ENCODE results near the gene CSF2.
A peak's percentile ranks its signal among the peaks of the same experiment; 100 is the strongest.
"Not testable (repeated sequence)": the region's sequence is repeated elsewhere in the genome, so short reads cannot be mapped to it uniquely, and the experiment has no call there.

Gene CSF2

DNA sequence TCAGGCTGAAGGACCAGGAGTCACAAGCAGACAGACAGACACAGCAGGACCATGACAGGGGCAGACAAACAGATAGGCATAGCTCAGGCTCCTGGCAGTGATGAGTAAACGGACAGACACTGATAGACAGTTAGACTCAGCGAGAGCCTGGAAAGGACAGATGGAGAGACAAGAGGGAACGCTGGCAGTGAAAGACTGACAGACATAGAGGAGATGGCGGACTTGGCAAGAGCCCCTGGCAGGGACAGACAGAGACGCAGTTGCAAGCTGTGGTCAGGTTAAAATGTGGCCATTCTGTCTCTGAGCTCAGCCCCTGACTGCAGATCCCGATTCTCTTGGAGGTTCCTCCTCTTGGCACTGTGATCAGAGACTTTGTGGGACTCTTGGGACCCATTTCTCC lies 13.6 kb downstream of the CSF2 start:
- DNase-seq (ENCODE audit: low read depth, low spot score): no peak

- no peak for DNase-seq (ENCODE audit: low read depth, low spot score)
Observed at GRCh38 chr5:132087661-132088060, 14.1 kb downstream of the CSF2 start.

GRCh38 chr5:132089363-132089762 lies 15.8 kb downstream of the CSF2 start:
- DNase-seq (ENCODE audit: low read depth, low spot score): no peak

DNA sequence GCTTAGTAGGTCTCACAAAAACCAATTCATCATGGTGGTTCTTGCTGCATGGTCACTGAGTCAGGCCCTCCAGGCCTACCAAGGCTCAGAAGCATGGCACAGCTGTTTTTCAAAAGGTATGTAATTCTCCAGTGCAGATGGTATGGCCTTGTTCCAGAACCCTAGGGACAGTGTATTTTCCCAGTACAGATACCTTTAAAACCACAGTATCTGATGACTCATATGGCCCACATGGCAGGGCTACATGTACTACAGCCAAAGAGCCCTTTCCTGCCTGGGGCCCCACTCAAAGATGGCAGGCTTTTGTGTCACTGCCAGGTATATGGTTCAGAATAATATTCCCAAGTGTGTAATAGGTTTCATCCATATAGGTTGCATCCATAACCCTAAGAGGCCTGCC lies 16.5 kb downstream of the CSF2 start:
- DNase-seq (ENCODE audit: low read depth, low spot score): peak; percentile 59

GRCh38 chr5:132093271-132093670 lies 19.7 kb downstream of the CSF2 start:
- no peak for DNase-seq (ENCODE audit: low read depth, low spot score)

DNA sequence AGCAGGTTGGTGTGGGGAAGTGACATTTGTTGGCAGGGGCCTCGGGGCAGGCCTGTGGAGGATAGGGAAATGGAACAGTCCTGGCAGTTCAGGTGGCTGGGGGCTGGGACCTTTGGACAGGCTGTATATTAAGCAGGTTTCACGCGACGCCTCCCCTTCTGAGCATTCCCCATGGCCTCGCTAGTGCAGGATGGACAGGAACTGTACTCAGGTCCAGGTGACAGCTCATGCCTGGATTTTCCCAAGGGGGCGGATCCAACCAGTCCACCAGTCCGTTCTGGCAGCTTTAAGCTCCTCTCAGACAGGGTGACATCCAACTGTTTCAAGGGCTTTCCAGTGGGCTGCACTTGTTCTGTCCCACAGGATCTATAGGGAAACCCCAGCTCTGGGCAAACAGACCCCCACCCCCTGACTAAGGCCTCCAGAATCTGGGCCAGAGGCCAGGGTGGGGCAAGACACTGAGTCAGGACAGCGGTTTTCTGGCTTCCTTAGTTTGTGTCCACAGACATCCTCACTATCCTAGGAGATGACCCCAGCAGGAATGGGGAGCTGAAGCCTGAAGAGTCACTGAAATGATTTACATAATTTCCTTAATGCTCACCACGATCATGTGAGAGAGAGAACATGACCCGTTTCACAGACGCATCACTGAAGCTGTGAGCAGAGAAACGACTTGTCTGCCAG lies 20.9 kb downstream of the CSF2 start:
- no peak for DNase-seq (ENCODE audit: low read depth, low spot score)

DNA sequence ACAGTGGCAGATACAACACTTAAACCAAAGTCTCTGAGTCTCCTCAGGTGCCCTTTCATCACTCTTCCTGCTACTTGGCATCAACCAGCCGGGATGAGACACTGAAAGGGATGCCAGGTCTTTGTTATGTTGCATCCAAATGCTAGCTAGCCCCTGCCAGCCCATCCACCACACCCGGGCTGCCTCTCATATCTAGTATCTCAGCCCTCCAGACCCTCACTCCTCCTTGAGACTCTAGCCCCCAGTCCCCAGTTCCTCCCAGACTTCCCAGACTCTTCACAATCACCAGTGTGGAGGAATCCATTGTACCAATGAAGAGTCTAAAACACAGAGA lies 21.5 kb downstream of the CSF2 start:
- no peak for DNase-seq (ENCODE audit: low read depth, low spot score)

- no peak for DNase-seq (ENCODE audit: low read depth, low spot score)
Observed at GRCh38 chr5:132095424-132095972, 21.9 kb downstream of the CSF2 start.

- no peak for DNase-seq (ENCODE audit: low read depth, low spot score)
Observed at GRCh38 chr5:132096904-132097303, 23.3 kb downstream of the CSF2 start.

- DNase-seq (ENCODE audit: low read depth, low spot score): no peak
Observed at GRCh38 chr5:132098151-132098594, 24.6 kb downstream of the CSF2 start.

- DNase-seq (ENCODE audit: low read depth, low spot score): no peak
Observed at GRCh38 chr5:132098621-132099020, 25.0 kb downstream of the CSF2 start.

DNA sequence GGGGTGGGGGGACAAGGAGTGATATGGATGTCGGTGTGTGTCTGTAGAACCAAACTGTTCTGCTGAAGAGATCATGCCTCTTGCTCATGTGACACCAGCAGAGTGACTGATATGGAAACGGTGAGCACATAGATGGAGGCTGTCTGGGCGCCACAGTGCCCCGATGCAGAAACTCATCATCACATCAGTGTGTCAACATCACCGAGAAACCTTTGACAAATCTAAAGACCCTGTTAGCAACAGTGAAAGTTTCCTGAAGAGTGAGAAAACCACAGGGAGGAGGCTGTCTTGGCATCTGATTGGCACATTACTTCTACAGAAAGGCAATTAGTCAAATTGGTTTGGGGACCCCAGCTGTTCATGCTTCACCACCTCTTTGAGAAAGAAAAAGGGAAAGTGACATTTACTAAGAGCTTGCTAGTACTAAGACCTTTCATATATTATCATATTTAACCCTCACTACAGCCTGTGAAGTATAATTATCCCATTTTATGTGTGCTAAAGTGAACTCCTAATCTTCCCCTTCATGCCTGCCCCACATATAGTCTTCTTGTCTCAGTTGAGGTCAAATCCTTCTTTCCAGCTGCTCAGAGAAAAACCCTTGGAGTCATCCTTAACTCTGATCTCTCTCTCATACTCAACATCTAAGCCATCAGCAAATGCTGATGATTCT lies 25.6 kb downstream of the CSF2 start:
- DNase-seq (ENCODE audit: low read depth, low spot score): no peak

- no peak for DNase-seq (ENCODE audit: low read depth, low spot score)
Observed at GRCh38 chr5:132099905-132100304, 26.3 kb downstream of the CSF2 start.

- no peak for DNase-seq (ENCODE audit: low read depth, low spot score)
Observed at GRCh38 chr5:132100672-132101261, 27.2 kb downstream of the CSF2 start.

DNA sequence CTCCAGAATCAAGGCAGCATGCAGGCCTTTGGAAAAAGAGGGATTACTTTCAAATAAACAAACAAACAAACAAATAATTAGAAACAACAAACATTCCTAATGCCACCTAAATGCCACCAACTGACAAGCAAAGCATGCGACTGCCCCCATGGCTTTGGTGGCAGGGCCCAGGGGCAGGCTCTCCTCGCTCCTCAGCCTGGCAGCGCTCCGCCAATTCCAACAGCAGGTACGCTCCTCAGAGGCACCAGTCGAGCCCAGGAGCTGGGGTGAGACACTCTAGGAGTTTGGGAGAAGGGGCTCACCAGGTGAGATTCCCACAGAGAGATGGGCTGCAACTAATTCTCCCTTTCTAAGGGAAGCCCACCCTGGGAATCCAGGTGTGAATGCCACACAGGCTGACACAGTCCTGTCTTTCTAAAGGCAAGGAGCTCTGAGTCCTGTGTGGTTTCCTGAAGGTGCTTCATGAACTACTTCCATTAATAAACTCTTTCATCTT lies 27.8 kb downstream of the CSF2 start:
- no peak for DNase-seq (ENCODE audit: low read depth, low spot score)

- DNase-seq (ENCODE audit: low read depth, low spot score): no peak
Observed at GRCh38 chr5:132102101-132102701, 28.6 kb downstream of the CSF2 start.

DNA sequence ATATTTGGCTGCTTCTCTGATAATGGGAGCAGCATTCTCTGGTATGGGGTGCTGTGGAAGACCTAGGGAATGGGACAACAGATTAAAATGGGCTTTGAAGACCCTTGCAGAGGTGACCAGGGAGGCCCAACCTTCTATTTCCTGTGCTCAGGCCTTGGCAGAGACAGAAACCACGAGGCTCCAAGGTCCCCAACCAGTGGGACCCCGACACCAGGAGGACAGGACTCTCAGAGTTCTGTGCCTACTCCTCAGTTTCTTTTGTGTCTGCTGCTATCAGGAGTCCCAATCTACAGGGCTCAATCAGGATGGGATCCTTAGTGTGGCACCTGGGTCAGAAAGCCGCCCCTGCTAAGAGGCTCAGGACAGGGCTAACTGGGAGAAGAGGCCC lies 29.3 kb downstream of the CSF2 start:
- DNase-seq (ENCODE audit: low read depth, low spot score): no peak

GRCh38 chr5:132103332-132103951 lies 29.9 kb downstream of the CSF2 start:
- peak; percentile 77 for DNase-seq (ENCODE audit: low read depth, low spot score)

GRCh38 chr5:132103969-132104391 lies 30.4 kb downstream of the CSF2 start:
- DNase-seq (ENCODE audit: low read depth, low spot score): no peak

GRCh38 chr5:132104556-132104955 lies 31.0 kb downstream of the CSF2 start:
- DNase-seq (ENCODE audit: low read depth, low spot score): no peak

DNA sequence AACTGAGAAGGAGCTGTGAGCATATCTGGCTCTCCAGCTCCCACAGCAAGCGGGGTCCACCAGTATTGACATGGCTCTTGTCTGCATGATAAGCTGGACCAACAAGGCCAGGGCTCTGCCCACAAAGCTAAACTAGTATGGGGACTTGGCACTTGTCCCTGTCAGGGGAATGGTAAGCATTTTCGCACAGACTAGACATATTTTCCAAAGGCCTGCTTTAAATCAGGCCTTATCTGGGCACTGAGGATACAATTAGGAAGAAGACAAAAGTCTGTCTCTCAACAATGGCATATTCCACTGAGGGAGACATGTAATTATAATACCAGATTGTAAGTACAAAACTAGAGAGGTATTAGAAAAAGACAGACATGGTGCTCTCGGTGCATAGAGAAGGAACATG lies 32.1 kb downstream of the CSF2 start:
- no peak for DNase-seq (ENCODE audit: low read depth, low spot score)

DNA sequence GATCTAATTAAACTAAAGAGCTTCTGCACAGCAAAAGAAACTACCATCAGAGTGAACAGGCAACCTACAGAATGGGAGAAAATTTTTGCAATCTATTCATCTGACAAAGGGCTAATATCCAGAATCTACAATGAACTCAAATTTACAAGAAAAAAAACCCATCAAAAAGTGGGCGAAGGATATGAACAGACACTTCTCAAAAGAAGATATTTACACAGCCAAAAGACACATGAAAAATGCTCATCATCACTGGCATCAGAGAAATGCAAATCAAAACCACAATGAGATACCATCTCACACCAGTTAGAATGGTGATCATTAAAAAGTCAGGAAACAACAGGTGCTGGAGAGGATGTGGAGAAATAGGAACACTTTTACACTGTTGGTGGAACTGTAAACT lies 34.9 kb downstream of the CSF2 start:
- not testable (repeated sequence) for DNase-seq (ENCODE audit: low read depth, low spot score)

All from smooth muscle cell of the brain vasculature (primary cell).